Measurements from ENCODE around the gene BICRA. TPM values are rescaled to one million over a fixed set of nuclear protein-coding genes. Genes with fewer than 3 reads are reported as not detected.

BICRA gene
- total RNA-seq, 1 experiment from 2014 or later = 24.4 TPM

DNA sequence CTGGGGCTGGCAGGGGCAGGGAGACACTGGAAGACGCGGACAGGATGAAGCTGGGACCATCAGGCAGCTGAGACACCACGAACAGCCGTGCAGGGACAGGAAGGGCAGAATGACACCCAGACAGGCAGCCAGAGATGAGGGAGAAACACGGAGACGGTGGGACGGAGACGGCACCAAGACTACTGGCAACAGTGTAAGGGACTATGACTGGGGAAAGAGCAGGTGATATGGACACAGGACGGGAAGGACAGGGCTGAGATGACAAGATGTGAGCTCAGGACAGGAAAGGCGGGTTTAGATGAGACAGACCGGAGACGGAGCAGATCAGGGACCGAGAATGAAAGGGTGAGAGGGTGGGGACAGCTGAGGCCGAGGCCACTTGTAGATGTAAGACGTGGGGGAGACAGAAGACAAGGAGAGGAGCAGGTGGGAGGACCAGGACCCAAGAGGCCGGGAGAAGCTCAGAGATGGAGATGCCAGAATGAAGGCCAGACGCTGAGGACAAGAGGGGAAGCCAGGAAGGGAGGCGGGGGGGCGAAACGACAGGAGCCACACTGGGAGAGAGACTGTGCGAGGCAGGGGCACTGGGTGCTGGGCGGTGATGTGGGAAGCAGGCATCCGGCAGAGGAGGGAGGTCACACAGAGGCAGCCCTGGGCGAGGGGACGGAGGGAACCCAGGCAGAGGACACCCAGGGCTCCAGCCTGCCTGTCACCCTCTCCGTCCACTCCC is 86.8 kb downstream of the BICRA start:
- Mint-ChIP-seq H3K4me3 (ENCODE audit: low read depth, unreplicated experiment) (no peak overlapping the region), H3K9me3 (ENCODE audit: low read depth, unreplicated experiment) (no peaks in the 10 kb centered on the region), H3K27me3 (ENCODE audit: unreplicated experiment) (no peaks in the 10 kb centered on the region), H3K4me1 (ENCODE audit: low read depth, unreplicated experiment) (no peaks in the 10 kb centered on the region), H3K27ac (ENCODE audit: unreplicated experiment) (no peak overlapping the region), H3K36me3 (ENCODE audit: insufficient read depth, unreplicated experiment) (peaks cover 38% of the 10 kb centered on the region)
- no TSS peak for BruUV-seq (replicated peaks)
- CTCF ChIA-PET = interaction anchor here (1.3 to 5.4 kb wide), 2 partner anchors 259 to 263 kb away, joined by 3 to 44 read pairs; no protein-coding TSS in a partner anchor
- intact Hi-C loops (cut with micrococcal nuclease; ENCODE audit: unreplicated experiment) = no loop called here
- no peak for DNase-seq
- TF ChIP-seq, protein P1, sequence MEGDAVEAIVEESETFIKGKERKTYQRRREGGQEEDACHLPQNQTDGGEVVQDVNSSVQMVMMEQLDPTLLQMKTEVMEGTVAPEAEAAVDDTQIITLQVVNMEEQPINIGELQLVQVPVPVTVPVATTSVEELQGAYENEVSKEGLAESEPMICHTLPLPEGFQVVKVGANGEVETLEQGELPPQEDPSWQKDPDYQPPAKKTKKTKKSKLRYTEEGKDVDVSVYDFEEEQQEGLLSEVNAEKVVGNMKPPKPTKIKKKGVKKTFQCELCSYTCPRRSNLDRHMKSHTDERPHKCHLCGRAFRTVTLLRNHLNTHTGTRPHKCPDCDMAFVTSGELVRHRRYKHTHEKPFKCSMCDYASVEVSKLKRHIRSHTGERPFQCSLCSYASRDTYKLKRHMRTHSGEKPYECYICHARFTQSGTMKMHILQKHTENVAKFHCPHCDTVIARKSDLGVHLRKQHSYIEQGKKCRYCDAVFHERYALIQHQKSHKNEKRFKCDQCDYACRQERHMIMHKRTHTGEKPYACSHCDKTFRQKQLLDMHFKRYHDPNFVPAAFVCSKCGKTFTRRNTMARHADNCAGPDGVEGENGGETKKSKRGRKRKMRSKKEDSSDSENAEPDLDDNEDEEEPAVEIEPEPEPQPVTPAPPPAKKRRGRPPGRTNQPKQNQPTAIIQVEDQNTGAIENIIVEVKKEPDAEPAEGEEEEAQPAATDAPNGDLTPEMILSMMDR (IDR thresholded peaks at IDR 0.05; ENCODE audit: unreplicated experiment) = no peak

DNA sequence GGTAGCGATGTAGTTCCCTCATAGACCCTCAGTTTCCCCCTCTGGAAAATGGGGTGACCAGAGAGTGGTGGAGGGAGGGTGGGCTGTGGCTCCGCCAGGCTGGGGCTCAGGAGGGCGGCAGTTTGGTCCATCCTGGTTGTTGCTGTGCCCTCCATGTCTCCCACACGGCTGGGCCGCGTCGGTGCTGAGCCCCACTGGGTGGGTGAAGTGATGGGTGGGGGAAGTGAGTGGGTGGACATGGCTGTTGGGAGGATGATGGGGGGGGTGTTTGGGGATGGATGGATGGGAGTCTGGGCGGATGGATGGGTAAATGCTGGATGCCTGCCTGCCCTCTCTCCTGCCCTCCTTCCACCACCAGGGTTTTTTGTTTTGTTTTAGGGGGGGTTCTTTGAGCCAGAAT is 87.7 kb downstream of the BICRA start:
- Mint-ChIP-seq H3K4me1 (ENCODE audit: low read depth, unreplicated experiment) (no peaks in the 10 kb centered on the region), H3K4me3 (ENCODE audit: low read depth, unreplicated experiment) (no peak overlapping the region), H3K27ac (ENCODE audit: unreplicated experiment) (no peak overlapping the region), H3K9me3 (ENCODE audit: low read depth, unreplicated experiment) (no peaks in the 10 kb centered on the region), H3K36me3 (ENCODE audit: insufficient read depth, unreplicated experiment) (peaks cover 38% of the 10 kb centered on the region), H3K27me3 (ENCODE audit: unreplicated experiment) (no peaks in the 10 kb centered on the region)
- intact Hi-C loops (cut with micrococcal nuclease; ENCODE audit: unreplicated experiment) = no loop called here
- CTCF ChIA-PET = interaction anchor here (0.9 to 5.4 kb wide), 3 partner anchors 260 to 264 kb away, joined by 3 to 44 read pairs (median 3); no protein-coding TSS in a partner anchor
- no TSS peak for BruUV-seq (replicated peaks)
- DNase-seq = no peak
- TF ChIP-seq, protein P1 (IDR thresholded peaks at IDR 0.05; ENCODE audit: unreplicated experiment) = no peak

DNA sequence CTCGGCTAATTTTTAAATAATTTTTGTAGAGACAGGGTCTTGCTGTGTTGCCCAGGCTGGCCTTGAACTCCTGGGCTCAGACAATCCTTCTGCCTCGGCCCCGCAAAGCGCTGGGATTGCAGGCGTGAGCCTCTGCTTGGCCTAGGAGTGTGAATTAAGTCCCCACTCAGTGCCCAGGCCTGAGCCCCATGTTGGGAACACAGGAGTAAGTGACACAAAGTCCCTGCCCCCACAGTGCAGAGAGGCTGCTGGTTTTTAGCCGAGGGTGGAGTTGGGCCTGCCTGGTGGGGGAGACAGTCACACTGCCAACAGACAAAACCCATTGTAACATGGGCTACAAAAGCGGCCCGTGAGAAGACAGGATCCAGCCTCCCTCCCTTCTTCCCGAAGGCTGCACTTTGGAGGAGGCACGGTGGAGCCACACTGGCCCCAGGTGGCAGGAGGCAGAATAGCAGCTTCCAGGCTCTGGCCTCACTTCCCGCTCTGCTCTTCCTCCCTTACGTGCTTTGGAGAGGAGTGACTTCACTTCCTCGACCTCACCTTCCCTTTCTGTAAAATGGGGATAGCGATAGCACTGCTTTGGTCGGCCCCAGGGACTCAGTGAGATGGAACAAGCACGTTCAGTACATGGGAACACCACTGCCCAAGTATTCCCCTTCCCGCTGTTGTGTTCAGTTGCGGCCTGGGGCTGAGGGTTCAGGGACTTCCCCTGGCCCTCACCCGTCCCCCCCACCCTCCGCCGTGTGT is 89.1 kb downstream of the BICRA start:
- Mint-ChIP-seq H3K4me1 (ENCODE audit: low read depth, unreplicated experiment) (no peaks in the 10 kb centered on the region), H3K9me3 (ENCODE audit: low read depth, unreplicated experiment) (no peaks in the 10 kb centered on the region), H3K36me3 (ENCODE audit: insufficient read depth, unreplicated experiment) (peaks cover 34% of the 10 kb centered on the region), H3K4me3 (ENCODE audit: low read depth, unreplicated experiment) (no peak overlapping the region), H3K27ac (ENCODE audit: unreplicated experiment) (no peak overlapping the region), H3K27me3 (ENCODE audit: unreplicated experiment) (no peaks in the 10 kb centered on the region)
- DNase-seq = peak; percentile 88
- TF ChIP-seq, protein P1 (IDR thresholded peaks at IDR 0.05; ENCODE audit: unreplicated experiment) = peak; percentile 99
- BruUV-seq (replicated peaks) = no TSS peak
- CTCF ChIA-PET = interaction anchor here (0.6 to 5.4 kb wide), 8 partner anchors 45 to 1122 kb away, joined by 3 to 44 read pairs (median 4); partner anchors contain the start of genes KPTN and NAPA
- intact Hi-C loops (cut with micrococcal nuclease; ENCODE audit: unreplicated experiment) = loop anchor here (1.0 to 2.0 kb wide), 2 partner anchors 89 to 262 kb away; partner anchors contain the start of gene BICRA

DNA sequence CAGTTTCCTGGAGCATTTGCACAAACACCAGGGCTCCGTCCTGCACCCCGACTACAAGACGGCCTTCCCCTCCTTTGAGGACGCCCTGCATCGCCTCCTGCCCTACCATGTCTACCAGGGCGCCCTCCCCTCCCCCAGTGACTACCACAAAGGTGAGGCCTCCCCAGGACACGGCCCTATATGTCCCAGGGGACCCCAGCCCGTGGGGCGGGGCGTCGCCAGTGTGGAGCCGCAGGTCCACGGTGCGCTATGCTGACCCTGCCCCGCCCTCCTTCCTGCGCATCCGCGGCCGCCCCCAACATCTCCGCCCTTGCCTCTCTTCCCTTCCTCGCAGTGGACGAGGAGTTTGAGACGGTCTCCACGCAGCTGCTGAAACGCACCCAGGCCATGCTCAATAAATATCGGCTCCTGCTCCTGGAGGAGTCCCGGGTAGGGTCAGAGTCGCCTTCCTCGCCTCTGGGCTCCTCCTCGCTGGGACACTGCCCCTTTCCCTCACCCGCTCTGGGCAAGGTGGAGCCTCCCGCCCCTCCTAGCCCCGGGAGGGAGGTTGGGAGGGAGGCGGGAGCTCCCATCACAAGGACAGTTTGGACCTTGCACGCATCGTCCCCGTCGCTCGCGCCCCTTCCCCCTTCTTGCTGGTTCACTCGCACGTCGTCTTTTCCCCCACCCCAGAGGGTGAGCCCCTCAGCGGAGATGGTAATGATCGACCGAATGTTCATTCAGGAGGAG is 89.9 kb downstream of the BICRA start:
- H3K9me3 Mint-ChIP-seq (ENCODE audit: low read depth, unreplicated experiment) = no peaks in the 10 kb centered on the region
- no peaks in the 10 kb centered on the region for H3K4me1 Mint-ChIP-seq (ENCODE audit: low read depth, unreplicated experiment)
- BruUV-seq (replicated peaks) = no TSS peak
- CTCF ChIA-PET = interaction anchor here (0.6 to 5.4 kb wide), 8 partner anchors 45 to 1123 kb away, joined by 3 to 44 read pairs (median 4); partner anchors contain the start of gene NAPA
- no peak overlapping the region for H3K4me3 Mint-ChIP-seq (ENCODE audit: low read depth, unreplicated experiment)
- no peak overlapping the region for H3K27ac Mint-ChIP-seq (ENCODE audit: unreplicated experiment)
- H3K36me3 Mint-ChIP-seq (ENCODE audit: insufficient read depth, unreplicated experiment) = peaks cover 32% of the 10 kb centered on the region
- no peaks in the 10 kb centered on the region for H3K27me3 Mint-ChIP-seq (ENCODE audit: unreplicated experiment)
- intact Hi-C loops (cut with micrococcal nuclease; ENCODE audit: unreplicated experiment) = loop anchor here (1.0 to 2.0 kb wide), 3 partner anchors 90 to 262 kb away; partner anchors contain the start of genes BICRA and NAPA
- TF ChIP-seq, protein P1 (IDR thresholded peaks at IDR 0.05; ENCODE audit: unreplicated experiment) = no peak
- no peak for DNase-seq
